Mammary epithelial cell (primary cell): Measurements from ENCODE around the gene USH2A.

Source experiments
- CTCF ChIP-seq, 2 donors: IDR thresholded peaks in 1 of 2; conservative IDR thresholded peaks in 1 of 2; 2 replicates each; pipeline ENCODE4 v1.5.1; 2011 to 2012; ENCODE audit warnings: inconsistent platforms in 2 of 2, low read length in 2 of 2, mild to moderate bottlenecking in 2 of 2, control low read depth in 1 of 2, low read depth in 1 of 2; ENCODE audit not compliant: insufficient read depth in 1 of 2; ENCODE audit errors: extremely low read depth in 1 of 2
- EZH2 ChIP-seq: IDR thresholded peaks from 2 replicates; pipeline ENCODE4 v1.6.1; 2012; ENCODE audit warnings: low read length, inconsistent platforms, borderline replicate concordance

GRCh38 chr1:216073793-216074595, 349.3 kb downstream of the USH2A start:
- TF ChIP-seq CTCF (conservative IDR thresholded peaks at IDR 0.05 in 1 of 2, IDR thresholded peaks at IDR 0.05 in 1 of 2; ENCODE audit: extremely low read depth in 1 of 2, insufficient read depth in 1 of 2, low read depth in 1 of 2, low read length in 2 of 2): no peak
- TF ChIP-seq EZH2: no peak
